DMS53 treated with DMSO at 0.1 percent for 48 hours (cell line): ENCODE data around the gene SLC6A7.
"Not testable (repeated sequence)": the region's sequence is repeated elsewhere in the genome, so short reads cannot be mapped to it uniquely, and the experiment has no call there.

Experiments
- DNase-seq: peaks from one replicate; lab custom pipeline; 2025; ENCODE audit not compliant: unreplicated experiment; lab: John Stamatoyannopoulos, UW

The SLC6A7 gene

GRCh38 chr5:150238646-150239045 is 48.8 kb downstream of the SLC6A7 start:
- no peak for DNase-seq

- no peak for DNase-seq
Observed at GRCh38 chr5:150239099-150239793, 49.4 kb downstream of the SLC6A7 start.

- DNase-seq: no peak
Observed at GRCh38 chr5:150239794-150240122, 49.9 kb downstream of the SLC6A7 start.

GRCh38 chr5:150241298-150242160 is 51.7 kb downstream of the SLC6A7 start:
- no peak for DNase-seq

GRCh38 chr5:150242251-150242894 is 52.5 kb downstream of the SLC6A7 start:
- no peak for DNase-seq

- DNase-seq: no peak
Observed at GRCh38 chr5:150243590-150243989, 53.7 kb downstream of the SLC6A7 start.

GRCh38 chr5:150244209-150244608 is 54.3 kb downstream of the SLC6A7 start:
- DNase-seq: no peak

- DNase-seq: no peak
Observed at GRCh38 chr5:150245111-150245789, 55.4 kb downstream of the SLC6A7 start.

GRCh38 chr5:150245808-150246207 is 55.9 kb downstream of the SLC6A7 start:
- DNase-seq: no peak

GRCh38 chr5:150246429-150246828 is 56.6 kb downstream of the SLC6A7 start:
- DNase-seq: no peak

GRCh38 chr5:150246835-150247234 is 57.0 kb downstream of the SLC6A7 start:
- no peak for DNase-seq

GRCh38 chr5:150247726-150248125 is 57.9 kb downstream of the SLC6A7 start:
- DNase-seq: no peak

GRCh38 chr5:150248493-150248892 is 58.6 kb downstream of the SLC6A7 start:
- DNase-seq: not testable (repeated sequence)

GRCh38 chr5:150248946-150249345 is 59.1 kb downstream of the SLC6A7 start:
- DNase-seq: no peak

GRCh38 chr5:150249744-150250143 is 59.9 kb downstream of the SLC6A7 start:
- DNase-seq: no peak

GRCh38 chr5:150251504-150251903 is 61.6 kb downstream of the SLC6A7 start:
- DNase-seq: no peak

GRCh38 chr5:150252489-150252888 is 62.6 kb downstream of the SLC6A7 start:
- DNase-seq: no peak

GRCh38 chr5:150253416-150254208 is 63.8 kb downstream of the SLC6A7 start:
- no peak for DNase-seq

- DNase-seq: no peak
Observed at GRCh38 chr5:150254363-150254762, 64.5 kb downstream of the SLC6A7 start.

GRCh38 chr5:150254774-150255173 is 64.9 kb downstream of the SLC6A7 start:
- no peak for DNase-seq
